GM12878 (cell line): ENCODE measurements around the gene C2orf74. TPM values are rescaled to one million over a fixed set of nuclear protein-coding genes. Genes with fewer than 3 reads are reported as not detected.

Source experiments
- ATAC-seq: fragments of 200-7000 bp; cut with Tn5 transposase; 3 replicates; pipeline ENCODE4 v1.9.1; 2020; ENCODE audit warnings: mild to moderate bottlenecking, moderate library complexity
- BruUV-seq: library from RNA; stranded (reverse); fragments of 400-500 nt; replicated peaks from 2 replicates; lab custom pipeline; 2021; lab: Mats Ljungman, UMichigan
- CTCF ChIA-PET: fragments of 300-600 bp; sonication (Branson Sonifier 250); formaldehyde crosslinking; extraction: SDS; loops from one replicate; lab custom pipeline; 2021; ENCODE audit warnings: inconsistent platforms; lab: Yijun Ruan, JAX
- POLR2A ChIA-PET: fragments of 350-600 bp; formaldehyde crosslinking; extraction: SDS; loops from one replicate; lab custom pipeline; 2021; ENCODE audit warnings: inconsistent platforms; lab: Charles Lee
- RAD21 ChIA-PET: fragments of 300-600 bp; sonication (Branson Sonifier 250); formaldehyde crosslinking; loops from one replicate; lab custom pipeline; 2023; ENCODE audit warnings: antibody characterized with exemption; ENCODE audit not compliant: unreplicated experiment; lab: Charles Lee
- SMC1A ChIA-PET: fragments of 300-600 bp; sonication (Branson Sonifier 250); formaldehyde crosslinking; loops from one replicate; lab custom pipeline; 2023; ENCODE audit not compliant: unreplicated experiment, uncharacterized antibody; lab: Charles Lee
- DNase-seq: peaks from one replicate; pipeline ENCODE4 v3.0.0-alpha.2; 2011; ENCODE audit warnings: low read depth, low spot score
- FAIRE-seq: peaks from 3 replicates; lab custom pipeline; 2011; peaks lifted over from hg19 to GRCh38; lab: Jason Lieb, UNC
- H2AFZ ChIP-seq: 2 replicates; pipeline ENCODE4 v1.6.0; 2011; ENCODE audit warnings: low read depth, low read length, control low read depth; ENCODE audit not compliant: control insufficient read depth
- H3K27ac ChIP-seq: 2 replicates; pipeline ENCODE4 v1.5.1; 2011; ENCODE audit warnings: control low read depth; ENCODE audit not compliant: control insufficient read depth, insufficient read depth
- H3K27me3 ChIP-seq, 2 experiments: replicated peaks in 1 of 2; 2 replicates each; pipeline versions ENCODE4 v1.6.0 to v1.6.1; 2011; ENCODE audit warnings: low read length in 1 of 2; ENCODE audit not compliant: control insufficient read depth in 2 of 2, insufficient read depth in 2 of 2
- H3K36me3 ChIP-seq, 2 experiments: 2 replicates each; pipeline ENCODE4 v1.5.1; 2011; ENCODE audit warnings: low read length in 1 of 2; ENCODE audit not compliant: control insufficient read depth in 2 of 2, insufficient read depth in 2 of 2
- H3K4me1 ChIP-seq: 2 replicates; pipeline ENCODE4 v1.6.1; 2011; ENCODE audit warnings: mild to moderate bottlenecking, low read length, moderate library complexity, mixed read lengths; ENCODE audit not compliant: control insufficient read depth, insufficient read depth
- H3K4me2 ChIP-seq: 2 replicates; pipeline ENCODE4 v1.6.0; 2011; ENCODE audit warnings: control low read depth; ENCODE audit not compliant: control insufficient read depth, insufficient read depth
- H3K4me3 ChIP-seq: fragments of 200-600 bp; sonication (generic); 2 replicates; pipeline ENCODE4 v1.5.1; 2016
- H3K79me2 ChIP-seq: 2 replicates; pipeline ENCODE4 v1.6.0; 2011; ENCODE audit warnings: low read length; ENCODE audit not compliant: control insufficient read depth, insufficient read depth
- H3K9ac ChIP-seq: 2 replicates; pipeline ENCODE4 v1.8.0; 2011; ENCODE audit warnings: low read length, control low read depth, mixed read lengths; ENCODE audit not compliant: control insufficient read depth, insufficient read depth
- H3K9me3 ChIP-seq: replicated peaks from 3 replicates; pipeline ENCODE4 v1.5.1; 2011; ENCODE audit warnings: mild to moderate bottlenecking, low read length; ENCODE audit not compliant: control insufficient read depth, insufficient read depth
- H4K20me1 ChIP-seq: 2 replicates; pipeline ENCODE4 v1.6.0; 2011; ENCODE audit not compliant: control insufficient read depth, insufficient read depth
- BCL3 ChIP-seq: IDR thresholded peaks from 2 replicates; pipeline ENCODE4 v1.6.1; 2011; ENCODE audit warnings: borderline replicate concordance, low read depth, mild to moderate bottlenecking, moderate library complexity, low read length; ENCODE audit not compliant: insufficient read depth, poor library complexity, severe bottlenecking
- CHD4 ChIP-seq: fragments of 200-600 bp; sonication (generic); IDR thresholded peaks from 2 replicates; pipeline ENCODE4 v1.6.1; 2016; ENCODE audit warnings: mild to moderate bottlenecking
- ETV6 ChIP-seq, 2 experiments: fragments of 450-650 bp in 1 of 2; IDR thresholded peaks in 1 of 2; conservative IDR thresholded peaks in 1 of 2; 2 replicates each; pipeline ENCODE4 v1.6.1; 2014; ENCODE audit warnings: antibody characterized with exemption in 1 of 2, borderline replicate concordance in 1 of 2, low read depth in 1 of 2, mild to moderate bottlenecking in 1 of 2, moderate library complexity in 1 of 2
- NFXL1 ChIP-seq: fragments of 450-650 bp; IDR thresholded peaks from 2 replicates; pipeline ENCODE4 v1.6.1; 2017; ENCODE audit warnings: antibody characterized with exemption, mild to moderate bottlenecking, borderline replicate concordance
- NFYB ChIP-seq: IDR thresholded peaks from 2 replicates; pipeline ENCODE4 v1.6.1; 2011; ENCODE audit warnings: low read depth, mild to moderate bottlenecking, low read length, improper control_type of control experiment, moderate library complexity; ENCODE audit not compliant: insufficient read depth
- PBX3 ChIP-seq: IDR thresholded peaks from 2 replicates; pipeline ENCODE4 v1.6.1; 2011; ENCODE audit warnings: mild to moderate bottlenecking, low read depth, low read length, moderate library complexity; ENCODE audit not compliant: insufficient replicate concordance
- RAD21 ChIP-seq: IDR thresholded peaks from 2 replicates; pipeline ENCODE4 v1.6.1; 2011; ENCODE audit warnings: mild to moderate bottlenecking, low read depth, low read length, moderate library complexity; ENCODE audit not compliant: insufficient read depth
- RAD51 ChIP-seq: fragments of 450-650 bp; IDR thresholded peaks from 2 replicates; pipeline ENCODE4 v1.6.1; 2016; ENCODE audit warnings: moderate library complexity, mild to moderate bottlenecking, inconsistent platforms
- RELA ChIP-seq: fragments of 450-650 bp; IDR thresholded peaks from 2 replicates; pipeline ENCODE4 v1.8.0; 2014; ENCODE audit warnings: borderline replicate concordance; ENCODE audit not compliant: partially characterized antibody
- SMAD1 ChIP-seq: fragments of 450-650 bp; IDR thresholded peaks from 2 replicates; pipeline ENCODE4 v1.6.1; 2018; ENCODE audit warnings: mild to moderate bottlenecking, low read depth; ENCODE audit not compliant: partially characterized antibody
- TAF1 ChIP-seq: IDR thresholded peaks from 2 replicates; pipeline ENCODE4 v1.6.1; 2011; ENCODE audit warnings: mild to moderate bottlenecking, low read depth, low read length, borderline replicate concordance
- TBL1XR1 ChIP-seq: IDR thresholded peaks from 2 replicates; pipeline ENCODE4 v1.6.1; 2012; ENCODE audit warnings: low read depth, low read length, improper control_type of control experiment
- ZBED1 ChIP-seq: IDR thresholded peaks from 2 replicates; pipeline ENCODE4 v1.6.1; 2016; ENCODE audit warnings: borderline replicate concordance
- WGBS: methylation state at CpG from one replicate; pipeline ENCODE4 v1.1.6; 2016; ENCODE audit warnings: low lambda C conversion rate; ENCODE audit not compliant: insufficient replicate concordance, insufficient coverage; ENCODE audit errors: missing lambda C conversion rate; 5-methylcytosine and 5-hydroxymethylcytosine counted together
- in situ Hi-C: fragments of 300-500 bp; cut with MboI; formaldehyde crosslinking; loops from 9 replicates; pipeline ENCODE4 v1.14.3; 2018; ENCODE audit warnings: mixed read lengths
- intact Hi-C: fragments of 100-400 bp; cut with micrococcal nuclease; formaldehyde crosslinking; loops from one replicate; pipeline ENCODE4 v1.14.2; 2022; ENCODE audit not compliant: unreplicated experiment
- polyA plus RNA-seq, 11 experiments: library from polyadenylated mRNA; depleted of rRNA in 4 of 11; unstranded in 6 of 11; stranded (reverse) in 5 of 11; fragments of >200 nt; fragmentation: Nextera tagmentation in 4 of 11; fragmentation: Illumina TruSeq in 1 of 11; extraction: Ambion mirVana in 4 of 11; extraction: Trizol in 1 of 11; gene quantifications; 1 replicate in 1 of 11; 2 replicates in 10 of 11; pipeline versions ENCODE4 v1.2.1 to v1.2.3, GENCODE V29; 2011 to 2016; ENCODE audit warnings: inconsistent platforms in 2 of 11, missing spikeins in 2 of 11, low read depth in 1 of 11
- total RNA-seq, 4 experiments: library from RNA; depleted of rRNA in 3 of 4; stranded (reverse); fragments of >200 nt in 3 of 4; fragmentation: Illumina TruSeq in 1 of 4; extraction: Trizol in 1 of 4; gene quantifications; 2 replicates each; pipeline versions ENCODE4 v1.2.1 to v1.2.3, GENCODE V29; 2013 to 2021
- TF ChIP-seq, protein P1 (sequence below): fragments of 450-650 bp; IDR thresholded peaks from 2 replicates; pipeline ENCODE4 v1.6.1; 2016; ENCODE audit warnings: mild to moderate bottlenecking, moderate library complexity, borderline replicate concordance

Gene C2orf74
- total and polyA plus RNA-seq, 10 of the 15 experiments (the other 5 are each of a cell fraction or from before 2014, with no cell fraction given): 3.8 to 25.0 (median 15.2) TPM

DNA sequence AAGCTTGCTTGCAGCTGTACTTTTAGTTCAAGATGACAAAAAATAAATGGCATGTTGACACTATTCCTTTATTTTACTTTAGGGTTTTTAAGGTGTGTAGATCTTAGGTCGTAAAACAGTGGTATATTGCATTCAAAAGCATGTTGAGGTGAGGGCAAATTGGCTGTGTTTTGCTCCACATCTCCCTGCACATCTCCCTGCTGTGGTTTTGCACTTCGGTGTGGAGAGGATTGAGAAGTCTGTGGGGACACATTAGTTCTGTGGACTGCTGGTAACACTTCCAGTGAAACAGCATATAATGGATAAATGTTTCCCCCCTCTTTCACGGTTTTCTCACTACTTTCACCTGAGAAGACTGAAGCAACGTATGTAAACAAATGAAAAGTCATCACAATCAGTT, 25.1 kb downstream of the C2orf74 start (continued):
- TF ChIP-seq NFYB (no peak), SMAD1 (no peak), RAD51 (no peak), NFXL1 (no peak), ZBED1 (no peak)
- TF ChIP-seq, all 136 proteins: peak for 0

- peak; percentile 50 for ATAC-seq
- in situ Hi-C loops: no loop called here
- ChIA-PET POLR2A (no interaction called here), SMC1A (interaction anchor here (1.0 to 1.7 kb wide), 2 partner anchors 10 to 14 kb away, joined by 3 to 4 read pairs; no protein-coding TSS in a partner anchor), CTCF (interaction anchor here (1.2 to 1.6 kb wide), 2 partner anchors 17 to 195 kb away, joined by 3 read pairs; no protein-coding TSS in a partner anchor), RAD21 (interaction anchor here (0.6 to 1.1 kb wide), 2 partner anchors 129 to 232 kb away, joined by 3 read pairs; no protein-coding TSS in a partner anchor)
- intact Hi-C loops: no loop called here
- WGBS: 82% methylated on average over 4 of the region's 4 CpGs
- H3K27ac ChIP-seq: no peak overlapping the region
- H2AFZ ChIP-seq: no peak overlapping the region
- DNase-seq: no peak
- no peak overlapping the region for H3K4me3 ChIP-seq
- no peaks in the 10 kb centered on the region for H3K9me3 ChIP-seq
- H3K4me1 ChIP-seq: no peaks in the 10 kb centered on the region
- FAIRE-seq: peak; percentile 7
- no TSS peak for BruUV-seq
- H3K4me2 ChIP-seq: no peak overlapping the region
- H3K9ac ChIP-seq: no peak overlapping the region
- no peaks in the 10 kb centered on the region for H3K27me3 ChIP-seq
- no peaks in the 10 kb centered on the region for H3K79me2 ChIP-seq
- H3K36me3 ChIP-seq: peaks cover 0 to 17% of the 10 kb centered on the region in 2 experiments
- H4K20me1 ChIP-seq: no peaks in the 10 kb centered on the region
- TF ChIP-seq ETV6 (conservative IDR thresholded peaks at IDR 0.05 in 1 of 2, IDR thresholded peaks at IDR 0.05 in 1 of 2; ENCODE audit: borderline replicate concordance in 1 of 2, low read depth in 1 of 2) (no peak), TAF1 (no peak), TBL1XR1 (no peak), NFXL1 (no peak), BCL3 (no peak), CHD4 (no peak), RAD21 (no peak), RELA (no peak), PBX3 (no peak)
- TF ChIP-seq, protein P1, sequence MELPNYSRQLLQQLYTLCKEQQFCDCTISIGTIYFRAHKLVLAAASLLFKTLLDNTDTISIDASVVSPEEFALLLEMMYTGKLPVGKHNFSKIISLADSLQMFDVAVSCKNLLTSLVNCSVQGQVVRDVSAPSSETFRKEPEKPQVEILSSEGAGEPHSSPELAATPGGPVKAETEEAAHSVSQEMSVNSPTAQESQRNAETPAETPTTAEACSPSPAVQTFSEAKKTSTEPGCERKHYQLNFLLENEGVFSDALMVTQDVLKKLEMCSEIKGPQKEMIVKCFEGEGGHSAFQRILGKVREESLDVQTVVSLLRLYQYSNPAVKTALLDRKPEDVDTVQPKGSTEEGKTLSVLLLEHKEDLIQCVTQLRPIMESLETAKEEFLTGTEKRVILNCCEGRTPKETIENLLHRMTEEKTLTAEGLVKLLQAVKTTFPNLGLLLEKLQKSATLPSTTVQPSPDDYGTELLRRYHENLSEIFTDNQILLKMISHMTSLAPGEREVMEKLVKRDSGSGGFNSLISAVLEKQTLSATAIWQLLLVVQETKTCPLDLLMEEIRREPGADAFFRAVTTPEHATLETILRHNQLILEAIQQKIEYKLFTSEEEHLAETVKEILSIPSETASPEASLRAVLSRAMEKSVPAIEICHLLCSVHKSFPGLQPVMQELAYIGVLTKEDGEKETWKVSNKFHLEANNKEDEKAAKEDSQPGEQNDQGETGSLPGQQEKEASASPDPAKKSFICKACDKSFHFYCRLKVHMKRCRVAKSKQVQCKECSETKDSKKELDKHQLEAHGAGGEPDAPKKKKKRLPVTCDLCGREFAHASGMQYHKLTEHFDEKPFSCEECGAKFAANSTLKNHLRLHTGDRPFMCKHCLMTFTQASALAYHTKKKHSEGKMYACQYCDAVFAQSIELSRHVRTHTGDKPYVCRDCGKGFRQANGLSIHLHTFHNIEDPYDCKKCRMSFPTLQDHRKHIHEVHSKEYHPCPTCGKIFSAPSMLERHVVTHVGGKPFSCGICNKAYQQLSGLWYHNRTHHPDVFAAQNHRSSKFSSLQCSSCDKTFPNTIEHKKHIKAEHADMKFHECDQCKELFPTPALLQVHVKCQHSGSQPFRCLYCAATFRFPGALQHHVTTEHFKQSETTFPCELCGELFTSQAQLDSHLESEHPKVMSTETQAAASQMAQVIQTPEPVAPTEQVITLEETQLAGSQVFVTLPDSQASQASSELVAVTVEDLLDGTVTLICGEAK: no peak
Measured at GRCh38 chr2:61193670-61194561, 31.9 kb downstream of the C2orf74 start.
